Measurements from ENCODE around the gene GFOD1.

The GFOD1 gene

DNA sequence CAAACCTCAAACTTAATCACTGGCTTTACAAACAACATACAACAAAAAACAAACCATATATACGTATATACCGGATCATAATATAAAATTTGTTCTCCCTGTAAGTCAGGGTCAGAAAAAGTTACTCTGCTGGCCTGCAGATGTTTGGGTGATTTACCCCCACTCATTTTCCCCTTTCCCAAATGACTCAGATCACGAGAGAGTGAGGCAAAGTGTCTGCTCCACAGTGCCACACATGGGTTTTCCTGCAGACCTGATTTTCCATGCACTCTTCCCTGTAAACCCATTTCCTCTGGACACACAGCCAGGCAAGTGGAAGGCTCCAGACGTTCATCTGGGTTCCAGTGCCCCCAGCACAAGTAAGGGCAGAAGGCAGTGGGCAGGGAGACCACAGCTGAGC, 23.5 kb downstream of the GFOD1 start:
- TF ChIP-seq RARB (CRISPR knock-in tag; IDR thresholded peaks at IDR 0.05) = no peak
- TF ChIP-seq ARNTL (CRISPR knock-in tag; IDR thresholded peaks at IDR 0.05; ENCODE audit: borderline replicate concordance, low read depth) = no peak
- no peak for ATAC-seq

- no peak for ATAC-seq
- TF ChIP-seq ESRRG (CRISPR knock-in tag; IDR thresholded peaks at IDR 0.05) (no peak), ZNF8 (CRISPR knock-in tag; IDR thresholded peaks at IDR 0.05) (no peak), ZNF70 (CRISPR knock-in tag; IDR thresholded peaks at IDR 0.05) (no peak), TSHZ2 (CRISPR knock-in tag; IDR thresholded peaks at IDR 0.05) (no peak), RARB (CRISPR knock-in tag; IDR thresholded peaks at IDR 0.05) (no peak), TCF4 (CRISPR knock-in tag; IDR thresholded peaks at IDR 0.05; ENCODE audit: borderline replicate concordance) (no peak), SNAI2 (CRISPR knock-in tag; IDR thresholded peaks at IDR 0.05) (no peak), TOX (CRISPR knock-in tag; IDR thresholded peaks at IDR 0.05; ENCODE audit: borderline replicate concordance) (no peak), PATZ1 (CRISPR knock-in tag; IDR thresholded peaks at IDR 0.05; ENCODE audit: borderline replicate concordance) (no peak), ARNTL (CRISPR knock-in tag; IDR thresholded peaks at IDR 0.05; ENCODE audit: borderline replicate concordance, low read depth) (no peak), PPARA (CRISPR knock-in tag; IDR thresholded peaks at IDR 0.05; ENCODE audit: borderline replicate concordance) (no peak)
- TF ChIP-seq, protein P1, sequence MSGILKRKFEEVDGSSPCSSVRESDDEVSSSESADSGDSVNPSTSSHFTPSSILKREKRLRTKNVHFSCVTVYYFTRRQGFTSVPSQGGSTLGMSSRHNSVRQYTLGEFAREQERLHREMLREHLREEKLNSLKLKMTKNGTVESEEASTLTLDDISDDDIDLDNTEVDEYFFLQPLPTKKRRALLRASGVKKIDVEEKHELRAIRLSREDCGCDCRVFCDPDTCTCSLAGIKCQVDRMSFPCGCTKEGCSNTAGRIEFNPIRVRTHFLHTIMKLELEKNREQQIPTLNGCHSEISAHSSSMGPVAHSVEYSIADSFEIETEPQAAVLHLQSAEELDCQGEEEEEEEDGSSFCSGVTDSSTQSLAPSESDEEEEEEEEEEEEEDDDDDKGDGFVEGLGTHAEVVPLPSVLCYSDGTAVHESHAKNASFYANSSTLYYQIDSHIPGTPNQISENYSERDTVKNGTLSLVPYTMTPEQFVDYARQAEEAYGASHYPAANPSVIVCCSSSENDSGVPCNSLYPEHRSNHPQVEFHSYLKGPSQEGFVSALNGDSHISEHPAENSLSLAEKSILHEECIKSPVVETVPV (CRISPR knock-in tag; IDR thresholded peaks at IDR 0.05) = no peak
These were observed 24.1 kb downstream of the GFOD1 start for GRCh38 chr6:13463328-13463717.

DNA sequence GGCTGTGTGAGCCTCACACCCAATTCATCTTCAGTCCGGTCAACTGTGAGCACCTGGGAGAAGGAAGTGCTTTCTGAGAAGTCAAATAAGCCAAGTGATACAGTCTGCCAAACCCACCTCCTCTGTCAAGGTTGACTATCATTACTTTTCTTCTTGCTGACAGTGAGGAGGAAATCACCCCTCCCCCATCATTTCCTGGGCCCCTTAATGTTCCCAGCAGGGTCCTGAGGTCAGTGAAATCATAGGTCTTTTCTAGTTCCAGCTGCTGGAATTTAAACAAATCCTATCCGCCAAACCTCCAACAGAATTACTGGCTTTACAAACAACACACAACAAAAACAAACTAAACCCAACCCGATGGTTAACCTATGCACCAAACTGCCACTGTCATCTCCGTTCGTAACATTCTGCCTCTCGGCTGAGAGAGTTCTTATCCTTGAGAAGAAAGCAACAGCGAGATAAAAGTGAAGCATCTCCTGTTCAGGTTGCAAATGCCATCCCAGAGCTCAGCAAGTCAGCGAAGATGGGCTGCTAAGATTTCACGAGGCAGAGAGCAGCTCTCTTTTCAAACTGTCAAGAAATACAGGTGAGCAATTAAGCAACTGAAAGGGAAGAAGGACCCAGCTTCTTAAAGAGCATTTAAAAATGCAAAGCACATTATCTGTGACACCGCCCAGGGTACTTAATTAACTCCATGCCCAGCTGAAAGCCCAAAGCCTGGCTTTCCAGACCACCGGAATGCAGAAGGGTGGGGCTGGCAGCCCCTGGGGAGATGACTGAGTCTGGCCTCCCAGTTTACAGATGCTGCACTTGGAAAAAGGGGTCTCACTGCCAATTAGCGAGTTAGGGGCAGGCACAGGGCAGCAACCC, 24.7 kb downstream of the GFOD1 start:
- no peak for TF ChIP-seq ZNF565 (CRISPR knock-in tag; conservative IDR thresholded peaks at IDR 0.05; ENCODE audit: low read depth)
- no peak for TF ChIP-seq ISL1 (CRISPR knock-in tag; IDR thresholded peaks at IDR 0.05)
- TF ChIP-seq PATZ1 (CRISPR knock-in tag; IDR thresholded peaks at IDR 0.05; ENCODE audit: borderline replicate concordance) = no peak
- ATAC-seq = no peak

GRCh38 chr6:13461805-13462204, 25.6 kb downstream of the GFOD1 start:
- TF ChIP-seq CSDC2 (CRISPR knock-in tag; IDR thresholded peaks at IDR 0.05) (no peak), ZFP3 (CRISPR knock-in tag; IDR thresholded peaks at IDR 0.05) (no peak), SNAI2 (CRISPR knock-in tag; IDR thresholded peaks at IDR 0.05) (no peak), TSHZ2 (CRISPR knock-in tag; IDR thresholded peaks at IDR 0.05) (no peak), ARNTL (CRISPR knock-in tag; IDR thresholded peaks at IDR 0.05; ENCODE audit: borderline replicate concordance, low read depth) (no peak), RARB (CRISPR knock-in tag; IDR thresholded peaks at IDR 0.05) (no peak), TOX (CRISPR knock-in tag; IDR thresholded peaks at IDR 0.05; ENCODE audit: borderline replicate concordance) (no peak), ZNF70 (CRISPR knock-in tag; IDR thresholded peaks at IDR 0.05) (no peak)
- TF ChIP-seq, protein P1 (CRISPR knock-in tag; IDR thresholded peaks at IDR 0.05) = no peak
- no peak for ATAC-seq

All from SK-N-SH treated with all-trans-retinoic acid at 6 μM for 48 hours (cell line).